NCI-H69 (cell line): ENCODE data around the gene PRLR.

Experiments
- DNase-seq: peaks from one replicate; lab custom pipeline; 2025; lab: John Stamatoyannopoulos, UW

The PRLR gene

GRCh38 chr5:35159370-35159742 lies 70.9 kb downstream of the PRLR start:
- DNase-seq: no peak

GRCh38 chr5:35158622-35159369 lies 71.5 kb downstream of the PRLR start:
- no peak for DNase-seq

GRCh38 chr5:35158204-35158603 lies 72.1 kb downstream of the PRLR start:
- no peak for DNase-seq

GRCh38 chr5:35153375-35153932 lies 76.8 kb downstream of the PRLR start:
- no peak for DNase-seq

GRCh38 chr5:35152733-35153132 lies 77.6 kb downstream of the PRLR start:
- DNase-seq: peak; percentile 4

GRCh38 chr5:35151146-35151920 lies 79.0 kb downstream of the PRLR start:
- no peak for DNase-seq

GRCh38 chr5:35149041-35149440 lies 81.2 kb downstream of the PRLR start:
- no peak for DNase-seq

GRCh38 chr5:35146406-35146805 lies 83.9 kb downstream of the PRLR start:
- DNase-seq: no peak

- DNase-seq: no peak
Observed at GRCh38 chr5:35145691-35146317, 84.5 kb downstream of the PRLR start.

- DNase-seq: no peak
Observed at GRCh38 chr5:35145012-35145411, 85.3 kb downstream of the PRLR start.

- no peak for DNase-seq
Observed at GRCh38 chr5:35143841-35144240, 86.4 kb downstream of the PRLR start.

GRCh38 chr5:35141739-35142138 lies 88.5 kb downstream of the PRLR start:
- no peak for DNase-seq

- DNase-seq: no peak
Observed at GRCh38 chr5:35138232-35138631, 92.1 kb downstream of the PRLR start.

- DNase-seq: no peak
Observed at GRCh38 chr5:35136386-35136785, 93.9 kb downstream of the PRLR start.

- DNase-seq: no peak
Observed at GRCh38 chr5:35135239-35135700, 95.0 kb downstream of the PRLR start.

- DNase-seq: no peak
Observed at GRCh38 chr5:35134278-35135030, 95.8 kb downstream of the PRLR start.

- DNase-seq: no peak
Observed at GRCh38 chr5:35133186-35133585, 97.1 kb downstream of the PRLR start.

- no peak for DNase-seq
Observed at GRCh38 chr5:35131723-35132122, 98.6 kb downstream of the PRLR start.

GRCh38 chr5:35129921-35130485 lies 100.3 kb downstream of the PRLR start:
- no peak for DNase-seq

- DNase-seq: no peak
Observed at GRCh38 chr5:35129276-35129675, 101.0 kb downstream of the PRLR start.

- DNase-seq: no peak
Observed at GRCh38 chr5:35127006-35127405, 103.3 kb downstream of the PRLR start.

- no peak for DNase-seq
Observed at GRCh38 chr5:35125746-35126145, 104.5 kb downstream of the PRLR start.
